ES-I3 (cell line): Measurements from ENCODE around the gene NUP214.

Experiments
- H3K36me3 ChIP-seq: 2 replicates; pipeline ENCODE4 v1.6.1; 2013; ENCODE audit warnings: mild to moderate bottlenecking, low read length, control low read depth, moderate library complexity; ENCODE audit not compliant: insufficient read depth
- H3K4me1 ChIP-seq: 2 replicates; pipeline ENCODE4 v1.6.1; 2013; ENCODE audit warnings: mild to moderate bottlenecking, control low read depth, low read length; ENCODE audit not compliant: insufficient read depth
- H3K9ac ChIP-seq: 2 replicates; pipeline ENCODE4 v1.6.1; 2013; ENCODE audit warnings: low read depth, mild to moderate bottlenecking, low read length, moderate library complexity
- H3K9me3 ChIP-seq: 2 replicates; pipeline ENCODE4 v1.6.1; 2013; ENCODE audit warnings: mild to moderate bottlenecking, low read length, moderate library complexity; ENCODE audit not compliant: control insufficient read depth, insufficient read depth

NUP214 gene

GRCh38 chr9:131281119-131281965 lies 156.0 kb downstream of the NUP214 start:
- no peak overlapping the region for H3K9ac ChIP-seq
- no peaks in the 10 kb centered on the region for H3K9me3 ChIP-seq
- no peaks in the 10 kb centered on the region for H3K36me3 ChIP-seq
- H3K4me1 ChIP-seq, result no peaks in the 10 kb centered on the region

DNA sequence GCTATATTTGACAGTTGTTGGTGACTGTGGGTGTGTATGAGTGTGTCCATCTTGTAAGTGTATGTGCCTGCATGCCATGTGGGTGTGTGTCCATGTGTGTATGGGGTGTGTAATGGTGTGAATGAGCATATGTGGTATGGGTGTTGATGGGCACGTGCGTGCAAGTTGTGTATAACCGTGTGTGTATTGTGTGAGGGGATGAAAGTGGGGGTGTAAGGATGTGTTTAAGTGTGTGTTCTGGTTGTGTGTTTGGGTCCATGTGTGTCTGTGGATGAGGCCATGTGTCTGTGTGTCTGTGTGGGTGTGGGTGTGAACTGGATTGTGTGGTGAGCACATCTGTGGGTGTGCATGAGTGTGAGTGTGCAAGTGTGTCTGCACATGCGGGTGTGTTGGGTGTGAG lies 156.8 kb downstream of the NUP214 start:
- Histone ChIP-seq H3K9ac (no peak overlapping the region; the same call in 1 of the 2 replicates), H3K4me1 (no peaks in the 10 kb centered on the region), H3K36me3 (no peaks in the 10 kb centered on the region), H3K9me3 (no peaks in the 10 kb centered on the region)

DNA sequence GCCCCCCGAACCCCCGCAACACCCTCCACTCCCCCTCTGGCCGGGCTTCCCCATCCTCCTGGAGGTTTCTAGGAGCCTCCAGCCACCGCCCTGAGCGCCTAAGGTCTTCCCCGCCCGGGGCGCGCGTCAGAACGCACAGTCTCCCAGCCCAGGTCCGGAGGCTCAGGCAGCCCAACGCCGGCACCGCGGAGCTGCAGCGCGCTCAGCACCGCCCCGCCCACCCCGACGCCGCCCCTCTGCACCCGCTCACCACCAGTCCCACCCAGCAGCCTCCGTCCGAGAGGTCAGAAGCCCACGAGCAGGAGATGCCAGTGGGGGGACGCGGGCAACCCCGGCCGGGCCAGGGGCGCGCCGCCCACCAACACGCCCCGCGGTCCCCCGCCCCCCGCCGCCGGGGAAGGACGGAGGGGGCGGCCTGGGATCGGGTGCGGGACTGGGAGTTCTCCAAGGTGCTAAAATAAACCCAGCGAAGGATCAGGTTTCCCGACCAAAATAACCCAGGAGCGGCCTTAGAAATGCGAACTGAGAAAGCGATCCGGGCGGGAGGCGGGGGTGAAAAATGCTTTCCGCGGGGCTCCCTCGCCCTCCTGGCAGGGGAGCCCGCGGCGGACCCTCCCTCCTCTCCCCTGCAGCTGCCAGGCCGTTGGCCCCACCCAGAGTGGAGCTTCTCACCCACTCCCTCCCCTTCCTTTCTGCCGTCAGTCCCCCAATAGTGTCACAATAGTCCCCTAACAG lies 157.5 kb downstream of the NUP214 start:
- no peaks in the 10 kb centered on the region for H3K4me1 ChIP-seq
- peak overlapping the region; percentile 47; the same call in 1 of the 2 replicates for H3K9ac ChIP-seq
- no peaks in the 10 kb centered on the region for H3K9me3 ChIP-seq
- no peaks in the 10 kb centered on the region for H3K36me3 ChIP-seq
